Chondrocyte (in vitro differentiated cells): Measurements from ENCODE around the gene EFNB1. TPM values are rescaled to one million over a fixed set of nuclear protein-coding genes. Genes with fewer than 3 reads are reported as not detected.

Source experiments
- DNase-seq: peaks from one replicate; pipeline ENCODE4 v3.0.0; 2021; ENCODE audit warnings: mixed read lengths, low spot score
- H3K27ac Mint-ChIP-seq: one replicate; pipeline ENCODE4 v1.8.0; 2021; ENCODE audit warnings: mild to moderate bottlenecking, moderate library complexity, mixed read lengths; ENCODE audit not compliant: unreplicated experiment
- H3K27me3 Mint-ChIP-seq: 2 replicates; pipeline ENCODE4 v1.8.0; 2021; ENCODE audit warnings: low read depth, mixed read lengths
- H3K36me3 Mint-ChIP-seq: 2 replicates; pipeline ENCODE4 v1.8.0; 2021; ENCODE audit warnings: low read depth, mixed read lengths
- H3K4me1 Mint-ChIP-seq: 2 replicates; pipeline ENCODE4 v1.8.0; 2021; ENCODE audit warnings: low read depth, mild to moderate bottlenecking, mixed read lengths
- H3K4me3 Mint-ChIP-seq: one replicate; pipeline ENCODE4 v1.8.0; 2021; ENCODE audit warnings: mild to moderate bottlenecking, moderate library complexity, mixed read lengths; ENCODE audit not compliant: unreplicated experiment
- H3K9me3 Mint-ChIP-seq: 2 replicates; pipeline ENCODE4 v1.8.0; 2021; ENCODE audit warnings: low read depth, mixed read lengths
- CTCF ChIP-seq: fragments of 200-600 bp; sonication (generic); IDR thresholded peaks from 2 replicates; pipeline ENCODE4 v1.5.0; 2021; ENCODE audit warnings: antibody characterized with exemption, mild to moderate bottlenecking, moderate library complexity
- total RNA-seq: library from RNA; stranded (reverse); gene quantifications from 3 replicates; pipeline ENCODE4 v1.2.1, GENCODE V29; 2021

EFNB1 gene
- total RNA-seq, 1 donor from 2014 or later: 32.9 TPM

DNA sequence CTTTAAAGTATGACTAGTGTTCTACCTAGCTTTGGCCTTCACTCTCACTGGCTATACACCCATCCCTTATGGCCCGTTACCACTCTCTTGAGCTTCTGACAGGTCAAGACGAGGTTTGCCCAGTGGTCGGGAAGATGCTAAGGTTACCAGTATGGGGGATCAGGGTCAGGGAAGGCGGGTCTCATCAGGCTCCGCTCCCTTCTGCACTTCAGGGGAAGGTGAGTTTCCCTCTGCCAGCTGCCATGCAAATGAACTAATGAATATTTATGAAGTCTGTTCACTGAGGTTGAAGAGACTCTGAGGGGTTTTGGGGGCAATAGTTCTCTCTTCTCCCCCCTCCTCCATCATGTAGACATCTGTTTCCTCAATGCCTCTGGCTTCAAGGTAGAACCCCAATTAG, 6.6 kb downstream of the EFNB1 start:
- no peaks in the 10 kb centered on the region for H3K36me3 Mint-ChIP-seq
- TF ChIP-seq CTCF: no peak
- no peaks in the 10 kb centered on the region for H3K27me3 Mint-ChIP-seq
- peaks cover 20% of the 10 kb centered on the region for H3K4me1 Mint-ChIP-seq
- no peak overlapping the region for H3K27ac Mint-ChIP-seq
- no peak overlapping the region for H3K4me3 Mint-ChIP-seq
- DNase-seq: no peak
- no peaks in the 10 kb centered on the region for H3K9me3 Mint-ChIP-seq

DNA sequence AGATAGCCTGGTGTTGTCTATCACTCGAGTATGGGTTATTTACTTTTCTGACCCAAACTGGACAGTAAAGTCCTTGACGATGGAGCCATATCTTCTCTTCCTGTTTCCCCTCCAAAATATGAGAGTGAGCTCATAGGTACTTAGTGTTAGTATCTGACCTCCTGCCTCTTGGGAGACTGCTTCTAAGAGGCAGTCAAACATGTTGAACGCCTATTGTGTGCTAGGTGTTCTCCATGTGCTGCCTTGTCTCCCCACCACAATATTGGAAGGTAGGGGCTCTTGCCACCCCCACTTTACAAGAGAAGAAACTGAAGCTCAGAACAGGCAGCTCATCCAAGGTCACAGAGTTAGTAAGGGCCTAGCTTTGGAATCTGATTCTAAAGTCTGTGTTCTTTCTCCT, 8.3 kb downstream of the EFNB1 start:
- no peak overlapping the region for H3K4me3 Mint-ChIP-seq
- no peak for DNase-seq

GRCh38 chrX:68838571-68838910, 9.7 kb downstream of the EFNB1 start:
- no peak overlapping the region for H3K4me3 Mint-ChIP-seq
- peaks cover 6% of the 10 kb centered on the region for H3K4me1 Mint-ChIP-seq
- H3K27me3 Mint-ChIP-seq: no peaks in the 10 kb centered on the region
- no peak for TF ChIP-seq CTCF
- no peak overlapping the region for H3K27ac Mint-ChIP-seq
- no peak for DNase-seq
- H3K9me3 Mint-ChIP-seq: no peaks in the 10 kb centered on the region
- no peaks in the 10 kb centered on the region for H3K36me3 Mint-ChIP-seq

More for the DNA sequence above, 8.3 kb downstream of the EFNB1 start:
- Mint-ChIP-seq H3K4me1 (peaks cover 10% of the 10 kb centered on the region), H3K27me3 (no peaks in the 10 kb centered on the region), H3K27ac (no peak overlapping the region), H3K36me3 (no peaks in the 10 kb centered on the region), H3K9me3 (no peaks in the 10 kb centered on the region)
- TF ChIP-seq CTCF: no peak

GRCh38 chrX:68839771-68840170, 10.9 kb downstream of the EFNB1 start:
- Mint-ChIP-seq H3K36me3 (no peaks in the 10 kb centered on the region), H3K27me3 (no peaks in the 10 kb centered on the region), H3K4me3 (no peak overlapping the region), H3K27ac (no peak overlapping the region), H3K4me1 (peaks cover 6% of the 10 kb centered on the region), H3K9me3 (no peaks in the 10 kb centered on the region)
- no peak for DNase-seq
- no peak for TF ChIP-seq CTCF

GRCh38 chrX:68840256-68840655, 11.4 kb downstream of the EFNB1 start:
- no peak for DNase-seq
- H3K9me3 Mint-ChIP-seq: no peaks in the 10 kb centered on the region
- H3K27me3 Mint-ChIP-seq: no peaks in the 10 kb centered on the region
- H3K36me3 Mint-ChIP-seq: no peaks in the 10 kb centered on the region
- H3K4me1 Mint-ChIP-seq: peaks cover 6% of the 10 kb centered on the region
- no peak for TF ChIP-seq CTCF
- H3K27ac Mint-ChIP-seq: no peak overlapping the region
- H3K4me3 Mint-ChIP-seq: no peak overlapping the region
